NCI-H1048 (cell line): ENCODE measurements around the gene CENPO.

Source experiments
- DNase-seq: peaks from one replicate; lab custom pipeline; 2025; lab: John Stamatoyannopoulos, UW

Gene CENPO

GRCh38 chr2:24860631-24861030, 67.4 kb downstream of the CENPO start:
- no peak for DNase-seq

GRCh38 chr2:24861500-24861899, 68.3 kb downstream of the CENPO start:
- DNase-seq = no peak

GRCh38 chr2:24863641-24864040, 70.4 kb downstream of the CENPO start:
- DNase-seq = no peak

- DNase-seq = no peak
Observed at GRCh38 chr2:24866946-24867345, 73.7 kb downstream of the CENPO start.

- no peak for DNase-seq
Observed at GRCh38 chr2:24870440-24870839, 77.2 kb downstream of the CENPO start.

GRCh38 chr2:24870891-24871705, 77.9 kb downstream of the CENPO start:
- DNase-seq = no peak

GRCh38 chr2:24871852-24872333, 78.7 kb downstream of the CENPO start:
- no peak for DNase-seq
